ENCODE measurements around the gene PIK3R3.

DNA sequence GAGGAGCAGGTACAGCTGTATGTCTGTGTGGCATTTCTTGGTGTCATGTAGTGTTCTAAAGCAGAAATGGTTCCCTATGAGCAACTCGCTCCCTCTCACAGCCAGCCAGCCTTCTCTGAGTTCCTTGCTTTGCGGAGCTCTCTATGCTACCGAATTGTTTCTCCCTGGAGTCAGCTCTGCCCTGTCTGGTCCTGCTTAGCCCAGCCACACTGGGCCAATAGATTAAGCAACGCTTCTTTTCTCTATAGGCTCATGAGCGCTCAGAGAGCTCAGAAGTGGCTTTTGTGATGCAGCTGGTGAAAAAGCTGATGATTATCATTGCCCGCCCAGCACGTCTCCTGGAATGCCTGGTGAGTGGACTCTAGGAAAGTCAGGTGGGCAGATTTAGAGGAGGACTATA lies 113.1 kb downstream of the PIK3R3 start:
- TF ChIP-seq, protein P1, sequence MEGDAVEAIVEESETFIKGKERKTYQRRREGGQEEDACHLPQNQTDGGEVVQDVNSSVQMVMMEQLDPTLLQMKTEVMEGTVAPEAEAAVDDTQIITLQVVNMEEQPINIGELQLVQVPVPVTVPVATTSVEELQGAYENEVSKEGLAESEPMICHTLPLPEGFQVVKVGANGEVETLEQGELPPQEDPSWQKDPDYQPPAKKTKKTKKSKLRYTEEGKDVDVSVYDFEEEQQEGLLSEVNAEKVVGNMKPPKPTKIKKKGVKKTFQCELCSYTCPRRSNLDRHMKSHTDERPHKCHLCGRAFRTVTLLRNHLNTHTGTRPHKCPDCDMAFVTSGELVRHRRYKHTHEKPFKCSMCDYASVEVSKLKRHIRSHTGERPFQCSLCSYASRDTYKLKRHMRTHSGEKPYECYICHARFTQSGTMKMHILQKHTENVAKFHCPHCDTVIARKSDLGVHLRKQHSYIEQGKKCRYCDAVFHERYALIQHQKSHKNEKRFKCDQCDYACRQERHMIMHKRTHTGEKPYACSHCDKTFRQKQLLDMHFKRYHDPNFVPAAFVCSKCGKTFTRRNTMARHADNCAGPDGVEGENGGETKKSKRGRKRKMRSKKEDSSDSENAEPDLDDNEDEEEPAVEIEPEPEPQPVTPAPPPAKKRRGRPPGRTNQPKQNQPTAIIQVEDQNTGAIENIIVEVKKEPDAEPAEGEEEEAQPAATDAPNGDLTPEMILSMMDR (conservative IDR thresholded peaks at IDR 0.05; ENCODE audit: low read length) = no peak
- TF ChIP-seq EZH2phosphoT487 (IDR thresholded peaks at IDR 0.05; ENCODE audit: borderline replicate concordance) = no peak

Measured in Loucy (cell line).